K562 (cell line): Measurements from ENCODE around the gene SERTAD2.

ENCODE experiments used
- CBFB ChIP-seq: sonication (generic); formaldehyde crosslinking; IDR thresholded peaks from 2 replicates; pipeline ENCODE4 v1.4.0; 2020; ENCODE audit warnings: mild to moderate bottlenecking, missing genetic modification reagents
- EZH2 ChIP-seq: IDR thresholded peaks from 2 replicates; pipeline ENCODE4 v1.6.1; 2012; ENCODE audit warnings: low read depth, mild to moderate bottlenecking, inconsistent platforms, low read length, borderline replicate concordance
- GABPB2 ChIP-seq: fragments of 250-450 bp; sonication (Bioruptor Pico); conservative IDR thresholded peaks from 2 replicates; pipeline ENCODE4 v1.5.1; 2021; ENCODE audit warnings: mild to moderate bottlenecking
- KAT8 ChIP-seq: fragments of 450-650 bp; IDR thresholded peaks from 2 replicates; pipeline ENCODE4 v1.6.1; 2016; ENCODE audit warnings: low read depth, mild to moderate bottlenecking
- NBN ChIP-seq: fragments of 450-650 bp; IDR thresholded peaks from 2 replicates; pipeline ENCODE4 v1.6.1; 2016; ENCODE audit warnings: low read depth, mild to moderate bottlenecking
- PCBP1 ChIP-seq: fragments of 200-400 bp; formaldehyde crosslinking; IDR thresholded peaks from 2 replicates; pipeline ENCODE4 v1.6.1; 2018; ENCODE audit warnings: mild to moderate bottlenecking, low read depth, low read length; ENCODE audit not compliant: poor library complexity, severe bottlenecking
- PHF8 ChIP-seq: fragments of 200-600 bp; sonication (generic); IDR thresholded peaks from 2 replicates; pipeline ENCODE4 v1.6.1; 2012; ENCODE audit warnings: mixed run types, mild to moderate bottlenecking, inconsistent platforms, low read length, moderate library complexity, borderline replicate concordance
- POLR2AphosphoS5 ChIP-seq: IDR thresholded peaks from 2 replicates; pipeline ENCODE4 v1.6.1; 2011; ENCODE audit warnings: mild to moderate bottlenecking, low read depth, low read length, moderate library complexity; ENCODE audit not compliant: control insufficient read depth, insufficient read depth
- POLR2G ChIP-seq: fragments of 200-400 bp; formaldehyde crosslinking; IDR thresholded peaks from 2 replicates; pipeline ENCODE4 v1.6.1; 2017; ENCODE audit warnings: low read depth, mild to moderate bottlenecking, antibody characterized with exemption, low read length, moderate library complexity
- SIX5 ChIP-seq, 2 experiments: IDR thresholded peaks; 2 replicates each; pipeline ENCODE4 v1.6.1; 2011; ENCODE audit warnings: low read length in 2 of 2, borderline replicate concordance in 1 of 2, low read depth in 1 of 2, mild to moderate bottlenecking in 1 of 2, moderate library complexity in 1 of 2; ENCODE audit not compliant: insufficient read depth in 1 of 2
- SMC3 ChIP-seq: conservative IDR thresholded peaks from 2 replicates; pipeline ENCODE4 v1.6.1; 2011; ENCODE audit warnings: low read depth, low read length, improper control_type of control experiment; ENCODE audit not compliant: insufficient read depth
- ZBTB7A ChIP-seq: IDR thresholded peaks from 2 replicates; pipeline ENCODE4 v1.6.1; 2011; ENCODE audit warnings: low read depth, mild to moderate bottlenecking, low read length, moderate library complexity, borderline replicate concordance; ENCODE audit not compliant: control insufficient read depth
- TF ChIP-seq, protein P1 (sequence below), 3 experiments: IDR thresholded peaks in 2 of 3; conservative IDR thresholded peaks in 1 of 3; 2 replicates each; pipeline ENCODE4 v1.5.1; 2011 to 2012; ENCODE audit warnings: low read length in 3 of 3, mild to moderate bottlenecking in 3 of 3, control low read depth in 2 of 3, improper control_type of control experiment in 1 of 3, inconsistent platforms in 1 of 3, low read depth in 1 of 3, mixed read lengths in 1 of 3, moderate library complexity in 1 of 3; ENCODE audit not compliant: insufficient read depth in 2 of 3
- TF ChIP-seq, protein P2 (sequence below): conservative IDR thresholded peaks from 2 replicates; pipeline ENCODE4 v1.6.1; 2011; ENCODE audit warnings: low read depth, mild to moderate bottlenecking, low read length; ENCODE audit not compliant: control insufficient read depth

DNA sequence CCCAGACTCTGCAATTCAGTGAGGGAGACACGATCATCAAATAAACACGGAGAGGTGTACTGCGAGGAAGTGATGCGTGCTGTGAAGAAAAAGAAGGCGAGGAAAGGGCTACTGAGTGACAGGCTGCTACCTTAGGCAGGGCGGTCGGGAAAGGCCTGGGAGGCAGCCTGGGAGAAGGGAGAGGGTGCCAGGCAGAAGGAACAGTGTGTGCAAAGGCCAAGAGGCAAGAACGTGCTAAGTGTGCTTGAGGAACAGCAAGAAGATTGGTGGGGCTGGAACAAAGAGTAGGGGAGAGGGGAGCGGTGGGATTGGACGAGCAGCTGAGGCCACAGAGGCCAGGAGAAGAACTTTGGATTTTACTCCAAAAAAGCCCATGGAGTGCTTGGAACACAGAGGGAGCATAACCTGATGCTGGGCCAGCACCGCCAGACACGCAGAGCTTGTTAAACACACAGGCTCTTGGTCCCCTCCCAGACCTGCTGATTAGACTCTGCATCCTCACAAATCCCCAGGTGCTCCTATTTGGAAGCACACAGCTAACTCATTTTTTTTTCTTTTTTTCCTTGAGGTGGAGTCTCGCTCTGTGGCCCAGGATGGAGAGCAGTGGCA lies 30.4 kb downstream of the SERTAD2 start:
- TF ChIP-seq, protein P1, sequence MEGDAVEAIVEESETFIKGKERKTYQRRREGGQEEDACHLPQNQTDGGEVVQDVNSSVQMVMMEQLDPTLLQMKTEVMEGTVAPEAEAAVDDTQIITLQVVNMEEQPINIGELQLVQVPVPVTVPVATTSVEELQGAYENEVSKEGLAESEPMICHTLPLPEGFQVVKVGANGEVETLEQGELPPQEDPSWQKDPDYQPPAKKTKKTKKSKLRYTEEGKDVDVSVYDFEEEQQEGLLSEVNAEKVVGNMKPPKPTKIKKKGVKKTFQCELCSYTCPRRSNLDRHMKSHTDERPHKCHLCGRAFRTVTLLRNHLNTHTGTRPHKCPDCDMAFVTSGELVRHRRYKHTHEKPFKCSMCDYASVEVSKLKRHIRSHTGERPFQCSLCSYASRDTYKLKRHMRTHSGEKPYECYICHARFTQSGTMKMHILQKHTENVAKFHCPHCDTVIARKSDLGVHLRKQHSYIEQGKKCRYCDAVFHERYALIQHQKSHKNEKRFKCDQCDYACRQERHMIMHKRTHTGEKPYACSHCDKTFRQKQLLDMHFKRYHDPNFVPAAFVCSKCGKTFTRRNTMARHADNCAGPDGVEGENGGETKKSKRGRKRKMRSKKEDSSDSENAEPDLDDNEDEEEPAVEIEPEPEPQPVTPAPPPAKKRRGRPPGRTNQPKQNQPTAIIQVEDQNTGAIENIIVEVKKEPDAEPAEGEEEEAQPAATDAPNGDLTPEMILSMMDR (IDR thresholded peaks at IDR 0.05 in 2 of 3, conservative IDR thresholded peaks at IDR 0.05 in 1 of 3; ENCODE audit: insufficient read depth in 2 of 3, low read depth in 1 of 3, low read length in 3 of 3) = no peak
- TF ChIP-seq GABPB2 (CRISPR knock-in tag) (no peak), PCBP1 (no peak), EZH2 (no peak), POLR2G (no peak), PHF8 (no peak), SIX5 (IDR thresholded peaks at IDR 0.05; ENCODE audit: borderline replicate concordance in 1 of 2, insufficient read depth in 1 of 2, low read depth in 1 of 2, low read length in 2 of 2) (no peak), ZBTB7A (no peak), SMC3 (no peak), KAT8 (no peak), CBFB (CRISPR knock-in tag) (no peak), NBN (no peak), POLR2AphosphoS5 (no peak)
- TF ChIP-seq, protein P2, sequence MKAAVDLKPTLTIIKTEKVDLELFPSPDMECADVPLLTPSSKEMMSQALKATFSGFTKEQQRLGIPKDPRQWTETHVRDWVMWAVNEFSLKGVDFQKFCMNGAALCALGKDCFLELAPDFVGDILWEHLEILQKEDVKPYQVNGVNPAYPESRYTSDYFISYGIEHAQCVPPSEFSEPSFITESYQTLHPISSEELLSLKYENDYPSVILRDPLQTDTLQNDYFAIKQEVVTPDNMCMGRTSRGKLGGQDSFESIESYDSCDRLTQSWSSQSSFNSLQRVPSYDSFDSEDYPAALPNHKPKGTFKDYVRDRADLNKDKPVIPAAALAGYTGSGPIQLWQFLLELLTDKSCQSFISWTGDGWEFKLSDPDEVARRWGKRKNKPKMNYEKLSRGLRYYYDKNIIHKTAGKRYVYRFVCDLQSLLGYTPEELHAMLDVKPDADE = no peak
